Head of caudate nucleus (tissue), 42 donors: Measurements from ENCODE around the gene PILRA.
"Not testable (repeated sequence)": the region's sequence is repeated elsewhere in the genome, so short reads cannot be mapped to it uniquely, and the experiment has no call there.

Experiments
- DNase-seq, 42 donors: peaks; one replicate each; pipeline versions ENCODE4 v3.0.0 to v3.0.0-alpha.2; 2020 to 2021; ENCODE audit warnings: mixed read lengths in 7 of 42
- intact Hi-C: fragments of 100-400 bp; cut with DNase I; formaldehyde crosslinking; loops from one replicate; pipeline ENCODE4 v1.15.0; 2022

The PILRA gene

DNA sequence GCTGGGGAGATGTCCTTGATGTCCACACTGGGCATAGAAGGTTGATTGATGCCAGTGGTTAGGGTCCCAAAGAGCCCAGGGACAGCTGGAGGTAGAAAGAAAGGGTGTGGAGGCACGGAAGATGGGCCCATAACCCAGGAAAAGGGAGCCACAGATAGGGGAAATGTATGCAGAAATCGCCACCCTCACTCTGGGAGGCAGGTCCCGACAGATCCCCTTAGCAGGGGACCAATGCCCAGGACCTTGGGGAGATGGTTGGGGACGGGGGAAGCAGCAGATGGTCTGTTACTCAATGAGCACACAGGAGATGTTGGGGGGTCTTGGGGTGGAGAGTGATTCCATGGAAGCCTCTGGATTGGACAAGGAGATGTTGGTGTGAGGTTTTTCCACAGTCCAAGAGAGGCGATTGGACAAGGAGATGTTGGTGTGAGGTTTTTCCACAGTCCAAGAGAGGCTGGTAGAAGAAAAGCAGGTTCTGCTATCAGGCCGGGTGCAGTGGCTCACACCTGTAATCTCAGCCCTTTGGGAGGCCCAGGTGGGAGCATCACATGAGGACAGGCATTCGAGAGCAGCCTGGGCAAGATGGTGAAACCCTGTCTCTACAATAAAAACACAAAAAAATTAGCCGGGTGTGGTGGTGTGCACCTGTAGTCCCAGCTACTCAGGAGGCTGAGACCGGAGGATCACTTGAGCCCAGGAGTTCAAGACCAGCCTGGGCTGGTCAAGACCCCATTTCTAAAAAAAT, 70.0 kb downstream of the PILRA start:
- peak in 3 of 42 donors; percentile 1 to 8 (median 8) for DNase-seq
- intact Hi-C loops, result no loop called here

GRCh38 chr7:100444311-100445278, 71.3 kb downstream of the PILRA start:
- intact Hi-C loops, result no loop called here
- peak in 1 of 42 donors; percentile 20 for DNase-seq

GRCh38 chr7:100446040-100446439, 72.8 kb downstream of the PILRA start:
- intact Hi-C loops, result no loop called here
- no peak for DNase-seq

DNA sequence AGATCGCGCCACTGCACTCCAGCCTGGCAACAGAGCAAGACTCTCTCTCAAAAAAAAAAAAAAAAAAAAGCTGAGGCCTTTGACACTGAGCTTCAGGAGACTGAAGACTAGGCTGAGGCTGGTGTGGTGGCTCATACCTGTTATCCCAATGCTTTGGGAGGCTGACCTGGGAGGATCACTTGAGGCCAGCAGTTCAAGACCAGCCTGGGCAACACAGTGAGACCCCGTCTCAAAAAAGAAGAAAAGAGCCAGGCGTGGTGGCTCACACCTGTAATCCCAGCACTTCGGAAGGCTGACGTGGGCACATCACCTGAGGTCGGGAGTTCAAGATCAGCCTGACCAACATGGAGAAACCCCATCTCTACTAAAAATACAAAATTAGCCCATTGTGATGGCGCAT, 74.1 kb downstream of the PILRA start:
- DNase-seq, intact Hi-C loops: not testable (repeated sequence)

- no peak for DNase-seq
- intact Hi-C loops, result no loop called here
Measured at GRCh38 chr7:100449190-100449795, 76.0 kb downstream of the PILRA start.
